ENCODE data around the gene KLF4.
"Not testable (repeated sequence)": the region's sequence is repeated elsewhere in the genome, so short reads cannot be mapped to it uniquely, and the experiment has no call there.

The KLF4 gene

DNA sequence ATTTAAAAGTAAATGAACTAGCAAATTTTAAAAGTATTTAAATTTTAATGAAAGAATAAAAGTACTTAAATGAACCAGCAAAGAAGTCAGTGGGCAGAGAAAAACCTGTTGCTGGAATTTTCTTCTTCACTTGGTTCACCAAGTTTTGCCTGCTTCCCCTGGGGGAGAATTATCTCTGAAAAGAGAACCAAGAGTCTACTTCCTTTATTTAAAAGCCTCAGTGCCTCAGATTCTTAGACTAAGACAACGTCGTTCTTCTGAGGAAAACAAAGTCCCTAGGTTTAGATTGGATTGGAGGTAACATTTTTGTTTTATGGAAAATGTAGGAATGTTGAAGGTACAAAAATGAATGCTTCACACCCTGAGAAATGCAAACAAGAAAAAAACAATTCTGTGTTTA, 7.4 kb upstream of the KLF4 start:
- TF ChIP-seq, protein P1, sequence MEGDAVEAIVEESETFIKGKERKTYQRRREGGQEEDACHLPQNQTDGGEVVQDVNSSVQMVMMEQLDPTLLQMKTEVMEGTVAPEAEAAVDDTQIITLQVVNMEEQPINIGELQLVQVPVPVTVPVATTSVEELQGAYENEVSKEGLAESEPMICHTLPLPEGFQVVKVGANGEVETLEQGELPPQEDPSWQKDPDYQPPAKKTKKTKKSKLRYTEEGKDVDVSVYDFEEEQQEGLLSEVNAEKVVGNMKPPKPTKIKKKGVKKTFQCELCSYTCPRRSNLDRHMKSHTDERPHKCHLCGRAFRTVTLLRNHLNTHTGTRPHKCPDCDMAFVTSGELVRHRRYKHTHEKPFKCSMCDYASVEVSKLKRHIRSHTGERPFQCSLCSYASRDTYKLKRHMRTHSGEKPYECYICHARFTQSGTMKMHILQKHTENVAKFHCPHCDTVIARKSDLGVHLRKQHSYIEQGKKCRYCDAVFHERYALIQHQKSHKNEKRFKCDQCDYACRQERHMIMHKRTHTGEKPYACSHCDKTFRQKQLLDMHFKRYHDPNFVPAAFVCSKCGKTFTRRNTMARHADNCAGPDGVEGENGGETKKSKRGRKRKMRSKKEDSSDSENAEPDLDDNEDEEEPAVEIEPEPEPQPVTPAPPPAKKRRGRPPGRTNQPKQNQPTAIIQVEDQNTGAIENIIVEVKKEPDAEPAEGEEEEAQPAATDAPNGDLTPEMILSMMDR (IDR thresholded peaks at IDR 0.05; ENCODE audit: insufficient read depth, low read depth, low read length, missing control alignments): no peak
- no peak for DNase-seq (ENCODE audit: low read depth)
- no peak overlapping the region for H3K4me3 ChIP-seq (ENCODE audit: low read depth, low read length)

GRCh38 chr9:107492381-107492970, 2.9 kb upstream of the KLF4 start:
- no peak overlapping the region for H3K4me3 ChIP-seq (ENCODE audit: low read depth, low read length)
- no peak for DNase-seq (ENCODE audit: low read depth)
- TF ChIP-seq, protein P1 (IDR thresholded peaks at IDR 0.05; ENCODE audit: insufficient read depth, low read depth, low read length, missing control alignments): no peak

DNA sequence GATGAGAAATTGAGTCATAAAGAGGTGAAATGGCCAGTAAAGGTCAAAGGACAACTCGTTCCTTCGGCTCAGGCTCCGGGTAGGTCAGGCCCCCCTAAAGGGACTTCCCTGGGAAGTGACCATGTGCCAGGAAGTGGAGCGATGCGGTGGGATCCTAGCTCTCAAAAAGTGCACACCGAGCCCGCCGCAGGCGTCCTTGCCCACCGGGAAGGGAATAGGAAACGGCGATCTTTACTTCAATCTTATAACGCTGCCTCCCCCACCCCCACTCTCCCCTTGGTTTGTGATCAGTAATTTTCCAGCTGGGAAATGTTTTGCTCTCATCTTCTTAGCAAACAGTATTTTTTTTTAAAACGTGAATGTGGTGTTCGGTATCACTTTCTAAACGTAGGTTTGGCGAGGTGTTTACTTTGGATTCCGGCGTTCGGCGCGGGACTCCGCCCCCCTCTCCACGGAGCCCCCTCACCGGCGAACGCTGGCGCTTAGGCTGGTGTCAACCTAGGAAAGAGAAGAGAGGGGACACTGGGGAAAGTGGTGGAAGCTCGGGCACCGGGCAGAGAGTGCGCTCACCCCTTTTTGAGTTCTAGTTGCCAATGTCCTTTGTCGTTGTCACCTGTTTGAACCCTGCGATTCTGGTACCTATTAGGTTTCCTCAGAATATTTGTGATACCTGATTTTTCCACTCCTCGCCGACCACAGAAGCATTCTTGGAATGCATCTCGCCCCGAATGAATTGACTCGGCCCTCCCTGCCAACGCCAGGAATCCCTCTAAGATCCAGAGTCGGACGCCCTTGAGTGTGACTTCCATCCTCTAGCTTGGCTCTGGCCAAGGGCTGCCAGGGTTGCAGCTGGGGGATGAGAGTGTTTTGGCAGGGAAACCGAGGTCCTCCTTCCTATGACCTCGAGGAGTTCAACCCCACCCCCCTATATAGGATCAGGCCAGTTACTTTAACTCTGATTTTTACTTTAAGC, 1.8 kb upstream of the KLF4 start:
- TF ChIP-seq, protein P1 (IDR thresholded peaks at IDR 0.05; ENCODE audit: insufficient read depth, low read depth, low read length, missing control alignments): no peak
- DNase-seq (ENCODE audit: low read depth): no peak
- H3K4me3 ChIP-seq (ENCODE audit: low read depth, low read length): no peak overlapping the region

DNA sequence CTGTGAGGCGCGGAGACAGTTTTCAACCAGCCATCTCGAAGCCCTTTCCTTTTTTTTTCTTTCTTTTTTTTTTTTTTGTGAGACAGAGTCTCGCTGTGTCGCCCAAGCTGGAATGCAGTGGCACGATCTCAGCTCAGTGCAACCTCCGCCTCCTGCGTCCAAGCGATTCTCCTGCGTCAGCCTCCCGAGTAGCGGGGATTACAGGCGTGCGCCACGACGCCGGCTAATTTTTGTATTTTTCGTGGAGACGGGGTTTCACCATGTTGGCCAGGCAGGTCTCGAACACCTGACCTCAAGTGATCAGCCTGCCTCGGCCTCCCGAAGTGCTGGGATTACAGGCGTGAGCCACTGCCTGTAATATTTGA, 1.0 kb upstream of the KLF4 start:
- DNase-seq (ENCODE audit: low read depth); H3K4me3 ChIP-seq (ENCODE audit: low read depth, low read length): not testable (repeated sequence)

DNA sequence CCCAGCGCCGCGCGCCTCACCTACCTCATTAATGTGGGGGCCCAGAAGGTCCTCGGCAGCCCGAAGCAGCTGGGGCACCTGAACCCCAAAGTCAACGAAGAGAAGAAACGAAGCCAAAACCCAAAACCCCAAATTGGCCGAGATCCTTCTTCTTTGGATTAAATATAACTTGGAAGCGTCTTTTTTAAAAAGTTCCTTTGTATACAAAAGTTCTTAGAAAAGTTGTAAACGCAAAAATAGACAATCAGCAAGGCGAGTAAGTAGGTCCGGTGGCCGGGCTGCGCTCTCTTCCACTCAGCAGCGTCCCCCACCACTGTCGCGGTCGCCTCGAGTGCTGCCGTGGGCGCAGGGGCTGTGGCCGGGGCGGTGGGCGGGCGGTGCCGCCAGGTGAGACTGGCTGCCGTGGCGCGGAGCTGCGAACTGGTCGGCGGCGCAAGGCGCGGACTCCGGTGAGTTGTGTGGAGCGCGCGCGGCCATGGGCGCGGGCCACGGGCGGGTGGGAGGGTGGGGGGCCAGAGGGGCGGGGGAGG, 360 bp downstream of the KLF4 start:
- DNase-seq (ENCODE audit: low read depth): peak; percentile 23
- TF ChIP-seq, protein P1 (IDR thresholded peaks at IDR 0.05; ENCODE audit: insufficient read depth, low read depth, low read length, missing control alignments): no peak
- H3K4me3 ChIP-seq (ENCODE audit: low read depth, low read length): peak overlapping the region; percentile 59

GRCh38 chr9:107488375-107489143, 1.0 kb downstream of the KLF4 start:
- TF ChIP-seq, protein P1 (IDR thresholded peaks at IDR 0.05; ENCODE audit: insufficient read depth, low read depth, low read length, missing control alignments): no peak
- peak overlapping the region; percentile 59 for H3K4me3 ChIP-seq (ENCODE audit: low read depth, low read length)
- peak; percentile 24 for DNase-seq (ENCODE audit: low read depth)

All from GM12865 (cell line).